Erythroblast (primary cell): ENCODE data around the gene MOCS1.

Experiments
- GATA1 ChIP-seq: IDR thresholded peaks from 2 replicates; pipeline ENCODE4 v1.6.1; 2011; ENCODE audit warnings: low read depth, mild to moderate bottlenecking, control low read depth, low read length, moderate library complexity
- POLR2A ChIP-seq: IDR thresholded peaks from 2 replicates; pipeline ENCODE4 v1.6.1; 2011; ENCODE audit warnings: mild to moderate bottlenecking, low read length

- TF ChIP-seq POLR2A (no peak), GATA1 (no peak)
These were observed 24.1 kb downstream of the MOCS1 start for GRCh38 chr6:39910164-39910563.
